Measurements from ENCODE around the gene RFX4.

Gene RFX4

GRCh38 chr12:106582641-106583230 is at the start of gene RFX4:
Gene RFX4 (plus strand): TSS chr12:106583004. CDS start chr12:106583321, 317 bp downstream.
- DNase-seq (ENCODE audit: low read depth in 2 of 2), result no peak

GRCh38 chr12:106541201-106541600 is 41.6 kb upstream of the RFX4 start:
- DNase-seq (ENCODE audit: low read depth in 2 of 2), result no peak

- no peak for DNase-seq (ENCODE audit: low read depth in 2 of 2)
These were observed 31.4 kb upstream of the RFX4 start for GRCh38 chr12:106551410-106551809.

GRCh38 chr12:106552228-106552627 is 30.6 kb upstream of the RFX4 start:
- no peak for DNase-seq (ENCODE audit: low read depth in 2 of 2)

- no peak for DNase-seq (ENCODE audit: low read depth in 2 of 2)
These were observed 18.0 kb upstream of the RFX4 start for GRCh38 chr12:106564678-106565329.

GRCh38 chr12:106566771-106567170 is 16.0 kb upstream of the RFX4 start:
- DNase-seq (ENCODE audit: low read depth in 2 of 2), result no peak

- no peak for DNase-seq (ENCODE audit: low read depth in 2 of 2)
These were observed 9.6 kb upstream of the RFX4 start for GRCh38 chr12:106573239-106573638.

GRCh38 chr12:106576848-106577247 is 6.0 kb upstream of the RFX4 start:
- DNase-seq (ENCODE audit: low read depth in 2 of 2), result no peak

GRCh38 chr12:106580671-106581508 is 1.9 kb upstream of the RFX4 start:
- no peak for DNase-seq (ENCODE audit: low read depth in 2 of 2)

GRCh38 chr12:106581543-106582248 is 1.1 kb upstream of the RFX4 start:
- DNase-seq (ENCODE audit: low read depth in 2 of 2), result no peak

GRCh38 chr12:106582249-106582591 is 584 bp upstream of the RFX4 start:
- DNase-seq (ENCODE audit: low read depth in 2 of 2), result no peak

GRCh38 chr12:106583242-106584103 is 669 bp downstream of the RFX4 start:
- DNase-seq (ENCODE audit: low read depth in 2 of 2), result no peak

GRCh38 chr12:106584104-106585064 is 1.6 kb downstream of the RFX4 start:
- DNase-seq (ENCODE audit: low read depth in 2 of 2), result no peak

- DNase-seq (ENCODE audit: low read depth in 2 of 2), result no peak
These were observed 2.3 kb downstream of the RFX4 start for GRCh38 chr12:106585105-106585520.

GRCh38 chr12:106585521-106586277 is 2.9 kb downstream of the RFX4 start:
- DNase-seq (ENCODE audit: low read depth in 2 of 2), result no peak

GRCh38 chr12:106586278-106586802 is 3.5 kb downstream of the RFX4 start:
- DNase-seq (ENCODE audit: low read depth in 2 of 2), result no peak

- no peak for DNase-seq (ENCODE audit: low read depth in 2 of 2)
These were observed 4.2 kb downstream of the RFX4 start for GRCh38 chr12:106586803-106587684.

GRCh38 chr12:106588771-106589170 is 6.0 kb downstream of the RFX4 start:
- DNase-seq (ENCODE audit: low read depth in 2 of 2), result no peak

All from stimulated activated CD8-positive, alpha-beta memory T cell treated with anti-CD3 and anti-CD28 coated beads, Interleukin-2, amount 100 ng/mL, for 1 hour (primary cell).